Right lung (tissue), 5 donors: Measurements from ENCODE around the gene TRPM3. TPM values are rescaled to one million over a fixed set of nuclear protein-coding genes. Genes with fewer than 3 reads are reported as not detected.
A peak's percentile ranks its signal among the peaks of the same experiment; 100 is the strongest.

ENCODE experiments used
- DNase-seq, 2 donors: peaks; one replicate each; pipeline ENCODE4 v3.0.0-alpha.2; 2013
- polyA plus RNA-seq, 5 donors: library from polyadenylated mRNA; unstranded; fragments of 120-200 nt; gene quantifications; one replicate each; pipeline versions ENCODE4 v1.2.1 to v1.2.3, GENCODE V29; 2013; ENCODE audit warnings: inconsistent platforms in 1 of 5, low replicate concordance in 1 of 5; ENCODE audit not compliant: insufficient read length in 5 of 5, insufficient read depth in 1 of 5

The TRPM3 gene
- polyA plus RNA-seq, 5 donors: 0.45 to 1.7 (median 1.1) TPM

DNA sequence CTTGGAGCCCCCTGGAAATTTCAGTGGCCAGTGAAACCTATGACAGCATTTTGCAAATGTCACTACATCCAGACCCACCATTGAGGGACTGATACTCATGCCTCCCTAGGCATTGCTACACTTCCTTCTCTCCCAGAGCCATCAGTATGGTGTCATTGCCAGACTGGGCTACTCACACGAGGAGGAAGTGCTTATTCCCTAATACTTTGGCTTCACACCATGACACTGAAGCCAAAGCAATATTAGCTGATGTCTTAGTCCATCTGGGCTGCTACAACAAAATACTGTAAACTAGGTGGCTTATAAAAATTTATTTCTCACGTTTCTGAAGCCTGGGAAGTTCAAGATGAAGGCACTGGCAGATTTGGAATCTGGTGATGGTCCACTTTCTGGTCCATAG, 22.6 kb downstream of the TRPM3 start:
- DNase-seq: no peak

DNA sequence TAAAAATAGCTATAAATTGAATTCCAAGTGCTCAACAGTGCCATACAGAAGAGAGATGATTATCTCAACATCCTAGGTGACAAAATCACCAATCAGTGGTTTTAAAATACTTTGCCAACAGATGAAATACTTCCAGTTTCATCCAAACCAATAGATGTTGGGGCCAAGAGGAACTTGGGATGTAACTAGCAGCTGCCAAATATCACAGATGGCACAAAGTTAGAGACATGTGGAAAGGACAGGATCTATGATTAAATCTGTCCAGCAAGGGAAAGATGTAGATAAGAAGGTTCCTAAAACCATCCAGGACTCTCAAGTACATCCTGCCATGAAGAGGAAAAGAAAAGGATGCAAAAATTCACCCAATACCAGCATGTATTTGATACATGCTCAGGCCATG, 23.8 kb downstream of the TRPM3 start:
- DNase-seq: no peak

DNA sequence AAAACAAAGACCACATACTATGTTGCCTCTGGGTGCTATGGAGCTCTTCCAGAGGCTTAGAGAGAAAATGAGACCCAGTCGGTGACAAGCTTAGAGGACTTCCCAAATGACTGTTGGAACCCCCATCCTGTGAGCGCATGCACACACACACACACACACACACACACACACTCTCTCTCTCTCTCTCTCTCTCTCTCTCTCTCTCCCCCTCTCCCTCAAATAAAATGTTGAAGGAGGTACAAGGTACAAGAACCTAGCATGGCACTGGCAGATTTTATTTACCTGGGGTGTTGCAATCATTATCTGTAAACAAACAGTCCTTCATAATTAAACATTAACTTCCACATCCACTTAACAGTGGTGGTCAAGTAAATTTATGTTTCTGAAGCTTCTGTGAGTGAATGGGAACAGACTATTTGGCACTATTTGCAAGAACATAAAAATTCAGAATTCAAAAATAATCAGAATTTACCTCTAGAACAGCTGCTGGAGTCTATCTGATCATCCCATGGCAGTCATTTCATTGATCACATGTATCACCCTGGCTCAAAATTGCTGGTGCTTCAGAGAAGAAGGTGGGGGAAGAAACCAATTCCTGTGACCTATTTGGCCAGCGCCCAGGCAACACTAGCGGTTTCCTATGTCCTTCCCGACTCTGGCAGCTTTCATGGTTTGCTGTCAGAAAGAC, 24.9 kb downstream of the TRPM3 start:
- peak; percentile 13 for DNase-seq

DNA sequence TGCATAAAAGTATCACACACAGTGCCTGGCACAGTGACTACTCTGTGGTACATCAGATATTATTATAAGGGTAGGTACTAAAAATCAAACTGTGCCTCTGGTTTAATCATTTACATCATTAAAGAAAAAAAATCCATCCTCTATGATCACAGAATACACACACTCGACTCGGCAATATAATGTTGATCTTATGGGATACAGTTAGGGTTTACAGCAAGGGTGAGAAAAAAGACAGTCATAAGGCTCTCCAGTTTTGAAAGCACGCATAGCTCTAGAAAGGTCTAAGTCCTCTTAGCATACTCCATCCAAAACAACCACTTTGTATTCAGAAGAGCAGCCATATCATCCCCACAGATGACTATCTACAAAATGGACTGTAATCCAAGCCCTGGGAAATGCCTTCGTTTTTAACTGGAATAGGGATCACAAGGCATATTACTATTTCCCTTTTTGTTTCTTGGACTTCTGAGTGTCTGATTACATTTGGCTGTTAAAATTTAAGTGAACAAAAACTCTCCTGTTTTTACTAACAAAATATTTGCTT, 26.6 kb downstream of the TRPM3 start:
- no peak for DNase-seq

DNA sequence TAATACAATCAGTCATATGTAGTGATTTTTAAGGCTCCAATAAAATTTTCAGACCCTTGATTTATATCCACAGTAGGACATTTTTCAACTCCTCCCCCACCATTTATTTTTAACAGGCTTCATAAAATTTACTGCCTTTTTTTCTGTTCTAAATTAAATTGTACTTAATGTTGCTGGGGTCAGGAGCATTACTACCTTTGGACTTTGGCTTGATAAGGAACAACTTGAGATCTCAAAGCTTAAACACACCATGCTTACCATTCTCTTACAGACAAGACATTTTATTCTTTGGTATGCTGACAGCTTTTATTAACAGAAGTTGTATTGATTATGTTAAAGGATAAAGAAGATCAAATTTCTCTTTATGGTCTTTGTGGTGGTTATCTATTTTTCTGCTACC, 30.5 kb downstream of the TRPM3 start:
- no peak for DNase-seq

DNA sequence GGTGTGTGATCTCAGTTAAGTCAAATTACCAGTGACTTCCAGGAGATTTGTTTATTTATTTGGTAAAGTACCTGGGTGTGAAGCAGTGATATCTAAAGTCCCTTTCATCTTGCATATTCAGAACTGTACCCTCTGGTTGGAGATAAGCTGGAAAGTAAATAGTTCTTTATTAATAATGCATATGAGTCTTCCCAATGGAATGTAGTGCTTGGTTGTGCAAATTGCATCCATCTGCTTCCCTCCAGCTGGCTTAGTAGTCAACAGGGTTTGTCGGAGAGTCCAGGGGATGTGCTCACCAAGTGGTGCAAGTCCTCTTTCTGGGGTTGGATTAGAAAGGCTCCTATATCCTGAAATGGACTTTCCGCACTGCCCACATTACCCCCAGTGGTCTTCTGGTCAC, 42.0 kb downstream of the TRPM3 start:
- no peak for DNase-seq

DNA sequence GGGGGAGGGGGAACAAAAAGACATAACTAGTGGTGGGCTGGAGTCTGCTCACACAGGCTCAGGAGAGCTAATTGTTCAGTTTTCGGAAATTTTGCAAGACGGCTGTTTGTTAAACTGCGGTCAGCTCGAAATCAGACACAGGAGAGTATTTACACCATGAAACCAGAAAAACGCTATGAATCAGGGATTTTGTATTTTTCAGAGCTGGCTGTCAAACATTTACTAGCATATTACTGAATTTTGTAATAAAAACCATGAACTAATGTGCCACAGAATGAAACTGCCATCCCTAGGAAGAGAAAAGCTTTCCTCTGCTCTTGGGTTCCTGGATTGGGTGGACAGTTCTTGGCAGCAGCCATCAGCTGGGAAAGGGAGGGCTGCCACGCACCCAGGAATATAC, 45.3 kb downstream of the TRPM3 start:
- DNase-seq: no peak

DNA sequence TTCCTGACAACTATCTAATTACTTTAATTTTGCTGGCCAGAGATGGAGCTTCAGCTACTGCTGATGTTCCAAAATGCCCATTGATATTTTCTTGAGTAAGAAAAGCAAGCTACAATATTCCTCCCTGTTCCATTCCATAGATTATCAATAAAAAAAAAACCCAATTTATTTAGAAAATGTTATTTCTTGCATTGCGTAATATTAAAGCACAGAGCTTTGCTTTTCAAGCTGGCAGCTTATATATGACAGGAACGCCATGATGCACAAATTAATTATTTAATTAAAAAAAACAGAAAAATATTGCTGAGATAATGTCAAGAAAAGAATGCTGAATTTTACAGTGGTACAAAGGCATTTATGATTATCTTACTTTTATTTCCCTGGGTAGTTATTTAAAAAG, 47.9 kb downstream of the TRPM3 start:
- DNase-seq: no peak

DNA sequence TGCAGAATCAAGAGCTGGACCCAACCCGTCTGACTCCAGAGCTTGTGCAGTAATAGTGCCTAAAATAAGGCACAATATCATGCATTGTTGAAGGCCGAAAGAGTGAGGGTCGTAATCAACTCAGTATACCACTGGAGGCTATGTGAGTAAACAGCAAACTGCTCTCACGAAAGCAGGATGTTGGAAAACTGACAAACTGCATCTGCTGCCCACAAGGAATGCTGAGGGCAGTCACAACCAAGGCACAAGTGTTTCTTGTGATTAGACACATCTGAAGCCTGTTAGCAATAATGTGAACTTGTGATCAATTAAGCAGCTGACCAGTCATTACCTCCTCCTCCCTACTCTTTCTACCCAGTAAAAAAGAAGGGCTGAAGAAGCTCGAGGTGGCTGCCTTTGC, 48.8 kb downstream of the TRPM3 start:
- DNase-seq: no peak

DNA sequence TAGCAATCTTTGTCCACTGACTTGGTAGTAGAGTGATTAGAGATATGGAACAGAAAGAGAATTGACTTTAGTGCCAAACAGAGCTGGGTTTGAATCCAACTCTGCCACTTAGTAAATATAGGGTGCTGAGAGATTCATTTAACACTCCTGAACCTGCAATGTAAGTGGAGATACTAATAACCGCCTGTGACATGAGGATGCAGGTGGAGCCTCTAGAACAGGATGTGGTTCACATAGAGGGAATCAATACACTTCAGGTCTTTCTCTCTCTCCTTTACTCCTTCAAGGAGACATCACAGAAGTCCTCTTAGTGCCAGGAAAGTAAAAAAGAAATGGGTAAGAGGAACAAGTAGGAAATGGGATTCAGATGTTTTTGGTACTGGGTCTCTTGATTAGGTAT, 49.8 kb downstream of the TRPM3 start:
- no peak for DNase-seq

DNA sequence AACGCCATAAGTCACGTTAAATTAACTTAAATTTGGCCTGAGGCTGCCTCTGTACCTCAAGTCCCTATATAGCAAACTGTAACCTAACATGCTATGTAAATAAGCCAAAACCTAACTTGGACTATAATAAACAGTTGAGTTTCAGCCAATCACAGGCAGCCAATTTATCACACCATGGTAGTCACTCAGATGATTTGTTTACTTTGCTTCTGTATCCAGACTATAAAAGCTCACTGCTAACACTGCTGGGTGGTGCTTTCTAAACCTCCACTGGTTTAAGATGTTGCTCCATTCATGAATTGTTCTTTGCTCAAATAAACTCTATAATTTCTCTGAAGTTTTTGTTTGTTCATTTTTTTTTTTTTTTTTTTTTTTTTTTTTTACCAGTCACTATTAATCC, 62.8 kb downstream of the TRPM3 start:
- DNase-seq: no peak

DNA sequence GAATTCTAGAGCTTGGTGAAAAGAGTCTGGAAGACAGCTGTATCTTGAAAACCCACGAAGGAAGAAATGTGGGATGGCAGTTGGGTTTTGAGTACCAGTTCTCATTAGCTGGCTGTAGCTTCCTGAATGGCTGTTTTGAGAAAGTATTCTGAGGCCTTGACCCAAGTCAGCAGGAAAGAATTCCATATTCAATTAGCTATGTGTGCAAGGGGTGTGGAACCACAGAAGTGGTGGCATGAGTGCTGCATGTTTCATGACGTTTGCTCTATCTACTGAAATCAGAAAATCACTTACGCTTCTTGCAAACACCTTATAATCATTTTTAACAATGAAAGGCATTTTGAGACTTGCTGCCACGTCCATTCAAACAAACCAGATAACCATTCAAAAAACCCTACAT, 69.1 kb downstream of the TRPM3 start:
- DNase-seq: no peak

DNA sequence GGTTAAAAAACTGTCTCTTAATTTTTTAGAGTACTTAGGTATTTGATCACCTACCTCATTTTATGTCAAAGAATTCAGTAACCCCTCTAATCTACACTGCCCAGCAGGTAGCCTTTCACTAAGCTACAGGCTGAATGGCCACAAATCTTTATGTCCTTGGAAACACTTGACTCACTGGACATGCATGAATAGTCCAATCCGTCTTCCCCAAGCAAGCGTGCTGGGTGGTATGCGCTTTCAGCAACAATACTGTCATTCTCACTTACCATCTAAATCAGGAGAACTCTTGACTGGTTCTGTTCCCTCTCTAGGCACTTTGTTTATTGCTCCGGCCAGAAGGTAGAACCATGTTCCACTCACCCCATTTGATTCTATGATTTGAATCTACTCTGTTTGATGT, 73.1 kb downstream of the TRPM3 start:
- DNase-seq: no peak

DNA sequence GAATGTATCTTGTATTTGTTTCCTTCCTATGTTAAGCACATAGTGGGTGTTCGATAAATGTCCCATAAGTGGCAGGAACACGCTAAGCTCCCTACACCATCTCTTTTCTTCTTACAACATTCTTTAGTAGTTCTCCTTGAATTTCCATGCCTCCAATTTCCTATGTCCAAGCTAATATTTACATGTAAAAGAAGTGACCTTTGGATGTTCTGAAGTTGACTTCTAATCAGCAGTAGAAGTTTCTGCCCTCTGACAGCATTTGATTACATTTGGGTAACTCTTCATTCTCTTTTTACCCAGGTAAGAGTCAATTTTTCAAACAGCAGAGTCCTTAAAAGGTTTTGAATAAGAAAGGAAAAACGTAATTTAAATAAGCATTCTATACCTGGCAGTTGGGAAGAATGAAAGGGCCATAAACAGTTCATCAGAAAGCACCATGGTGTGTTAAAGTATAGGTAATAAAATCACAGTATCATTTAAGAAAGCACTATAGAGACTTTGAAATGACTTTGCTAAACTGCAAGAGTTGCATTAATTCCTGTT, 78.9 kb downstream of the TRPM3 start:
- DNase-seq: no peak

DNA sequence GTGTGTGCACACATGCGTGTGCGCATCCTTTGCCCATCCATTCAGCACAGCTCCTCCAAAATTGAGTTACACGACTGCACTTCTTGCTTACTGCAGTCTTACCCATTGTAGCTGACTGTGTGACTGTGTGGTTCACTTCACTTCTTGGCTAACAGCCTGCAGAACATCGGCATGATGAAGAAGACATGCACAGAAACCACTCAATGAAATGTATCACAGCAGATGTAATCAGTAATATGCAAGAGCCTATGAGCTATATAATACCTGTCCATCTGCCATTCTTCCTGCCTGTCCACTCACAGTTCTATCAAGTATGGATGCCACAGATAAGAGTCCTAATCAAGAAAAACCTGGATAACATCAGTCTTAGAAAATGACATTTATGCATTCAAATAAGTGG, 83.9 kb downstream of the TRPM3 start:
- DNase-seq: no peak

DNA sequence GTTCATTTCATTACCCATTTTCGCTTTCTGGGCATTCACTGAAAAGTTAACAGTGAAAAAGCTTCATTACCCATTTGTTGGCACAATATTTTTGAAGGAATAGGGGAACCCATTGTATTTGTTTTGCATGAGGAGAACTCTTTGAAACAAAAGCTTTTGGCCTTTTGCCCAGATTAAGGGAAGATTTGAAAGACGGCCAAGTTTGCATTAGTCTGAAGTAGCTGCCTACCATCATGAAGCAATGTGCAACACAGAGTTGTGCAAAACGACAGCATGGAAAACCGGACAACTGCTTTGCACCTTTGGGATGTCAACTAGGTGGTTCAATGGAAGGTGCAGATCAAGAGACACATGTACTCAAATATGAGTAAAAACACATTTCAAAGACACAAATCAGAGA, 84.9 kb downstream of the TRPM3 start:
- peak; percentile 40 to 43 for DNase-seq

DNA sequence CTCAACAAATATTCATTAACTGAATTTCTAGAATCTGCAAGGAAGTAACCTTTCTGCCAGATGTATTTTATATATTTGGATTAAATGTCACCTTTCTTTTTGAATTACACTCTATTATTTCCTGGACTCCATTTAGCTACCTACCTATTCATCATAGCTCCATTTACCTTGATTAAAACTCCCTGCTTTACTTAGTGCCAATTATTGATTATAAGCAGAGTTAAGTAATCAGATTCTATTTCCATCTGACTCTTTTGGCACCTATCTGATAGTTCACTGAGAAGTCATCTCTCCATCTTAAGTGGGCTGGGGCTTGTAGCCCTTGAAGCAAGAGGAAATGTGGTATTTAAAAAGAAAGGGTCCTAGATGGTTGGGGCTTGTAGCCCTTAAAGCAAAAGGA, 88.6 kb downstream of the TRPM3 start:
- no peak for DNase-seq

DNA sequence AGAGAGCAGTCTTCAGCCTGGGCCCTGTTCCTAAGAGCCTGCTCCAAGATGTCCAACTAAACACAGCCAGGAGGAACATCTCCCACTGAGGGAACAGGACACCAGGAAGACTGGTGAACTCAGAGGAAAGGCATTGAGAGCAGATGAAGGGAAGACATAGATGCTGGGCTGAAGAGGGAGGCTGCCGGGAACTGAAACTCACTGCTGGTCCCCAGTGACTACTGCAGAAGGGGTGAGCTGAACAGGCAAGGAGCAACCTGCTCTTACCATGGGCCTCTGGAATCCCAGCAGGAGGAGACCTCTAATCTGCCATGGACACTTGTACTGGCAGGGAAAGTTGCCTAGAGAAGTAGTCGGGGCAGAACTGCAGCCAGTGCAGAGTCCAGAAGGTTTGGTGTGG, 95.7 kb downstream of the TRPM3 start:
- DNase-seq: no peak

DNA sequence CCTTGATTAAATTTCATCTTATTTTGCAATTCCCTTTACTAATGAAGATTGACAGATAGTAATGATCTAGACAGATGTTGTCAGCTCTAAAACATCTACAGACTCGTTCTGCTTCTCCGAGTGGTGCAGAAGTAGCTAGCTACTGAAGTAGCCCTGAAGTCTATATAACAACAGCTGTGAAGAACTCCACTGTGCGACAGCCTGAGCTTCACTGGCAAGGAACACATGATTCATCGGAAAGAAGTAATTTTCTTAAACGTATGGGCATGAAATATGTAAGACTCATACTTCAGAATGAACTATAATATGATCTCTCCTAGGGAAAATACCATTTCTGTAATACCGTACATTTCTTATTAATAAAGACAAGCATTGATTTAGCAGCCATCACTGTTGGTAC, 96.2 kb downstream of the TRPM3 start:
- no peak for DNase-seq

DNA sequence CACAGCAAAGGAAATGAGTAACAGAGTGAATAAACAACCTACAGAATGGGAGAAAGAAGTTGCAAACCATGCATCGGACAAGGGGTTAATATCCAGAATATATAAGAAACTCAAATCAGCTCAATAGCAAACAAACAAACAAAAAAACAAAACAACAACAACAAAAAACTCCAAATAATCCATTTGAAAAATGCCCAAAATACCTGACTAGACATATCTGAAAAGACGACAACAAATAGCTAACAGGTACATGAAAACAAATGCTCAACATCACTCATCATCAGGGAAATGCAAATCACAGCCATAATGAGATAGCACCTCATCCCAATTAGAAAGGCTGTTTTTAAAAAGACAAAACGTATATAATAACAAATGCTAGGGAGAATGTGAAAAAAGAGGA, 111.2 kb downstream of the TRPM3 start:
- DNase-seq: no peak

DNA sequence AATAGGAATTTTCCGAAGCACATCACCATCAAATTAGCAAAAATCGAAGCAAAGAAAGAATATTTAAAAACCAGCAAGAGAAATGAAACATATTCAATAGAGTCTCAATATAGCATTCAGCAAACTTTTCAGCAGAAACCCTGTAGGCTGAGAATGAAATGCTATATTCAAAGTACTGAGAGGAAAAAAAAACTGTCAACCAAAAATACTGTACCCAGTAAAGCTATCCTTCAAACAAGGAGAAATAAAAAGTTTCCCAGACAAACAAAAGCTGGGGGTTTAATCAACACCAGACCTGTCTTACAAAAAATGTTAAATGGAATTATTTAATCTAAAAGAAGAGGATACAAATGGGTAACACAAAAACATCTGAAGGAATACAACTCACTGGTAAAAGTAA, 116.0 kb downstream of the TRPM3 start:
- DNase-seq: no peak

DNA sequence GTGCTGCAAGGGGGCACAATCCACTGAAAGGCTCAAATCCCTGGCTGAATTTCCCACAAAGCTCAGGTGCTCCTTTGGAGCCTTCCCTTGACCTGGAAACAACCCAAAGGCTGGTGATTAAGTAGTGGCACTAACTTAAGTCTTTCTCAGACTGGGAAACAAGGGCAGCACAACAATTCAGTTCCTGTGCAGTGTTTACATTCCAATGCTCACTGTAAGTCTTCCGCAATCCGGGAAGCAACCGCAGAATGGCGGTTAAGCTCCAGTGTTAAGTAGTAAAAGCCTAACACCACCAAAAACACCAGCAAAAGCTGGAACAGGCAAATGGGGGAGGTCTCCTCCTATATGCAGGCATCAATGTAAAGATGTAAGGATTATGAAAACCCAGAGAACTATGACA, 117.2 kb downstream of the TRPM3 start:
- DNase-seq: no peak

DNA sequence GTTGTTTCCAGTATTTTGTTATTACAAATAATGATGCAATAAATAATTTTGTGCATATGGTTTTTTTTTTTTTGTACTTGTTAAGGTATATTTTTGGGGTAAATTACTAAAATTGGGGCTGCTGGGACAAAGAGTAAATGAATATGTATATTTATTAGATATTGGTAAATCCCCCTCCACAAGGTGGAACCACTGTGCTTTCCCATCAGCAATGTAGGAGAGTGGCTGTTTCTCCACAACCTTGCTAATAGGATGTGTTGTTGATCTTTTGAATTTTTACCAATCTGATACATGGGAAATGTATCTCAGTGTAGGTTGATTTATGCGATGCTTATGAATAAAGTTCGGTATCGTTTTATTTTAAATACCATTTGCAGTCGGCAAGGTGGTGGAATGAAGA, 118.1 kb downstream of the TRPM3 start:
- no peak for DNase-seq

DNA sequence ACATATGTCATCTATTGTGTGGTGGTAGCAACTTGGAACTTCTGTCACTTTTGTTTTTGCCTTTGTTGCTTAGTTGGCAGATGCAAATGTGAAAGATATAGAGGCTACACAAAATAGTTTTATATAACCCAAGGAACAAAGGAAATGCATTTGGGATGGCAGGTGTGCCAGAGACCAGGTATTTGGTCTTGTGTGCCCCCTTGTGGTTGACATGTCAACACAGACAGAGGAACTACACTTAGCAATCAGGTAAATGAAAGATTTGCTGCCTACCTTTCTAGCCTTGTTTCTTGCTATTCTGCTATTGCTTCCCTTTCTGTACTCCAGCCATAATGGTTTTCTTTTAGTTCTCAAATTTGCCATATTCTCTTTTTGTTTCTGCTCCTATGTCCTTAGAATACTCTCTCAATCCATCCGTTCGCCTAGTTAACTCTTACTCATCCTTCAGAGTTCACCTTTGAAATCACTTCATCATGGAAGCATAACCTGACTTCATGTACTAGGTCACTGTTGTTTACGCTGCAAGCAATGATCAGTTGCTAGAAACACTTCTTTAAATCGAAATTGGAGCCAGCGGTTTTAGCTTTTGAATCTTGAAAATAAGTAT, 119.5 kb downstream of the TRPM3 start:
- DNase-seq: peak in 1 of 2 donors; percentile 2
